Measurements from ENCODE around the gene SNED1.

SNED1 gene

GRCh38 chr2:241070361-241070760 is 71.9 kb downstream of the SNED1 start:
- DNase-seq, result no peak

- no peak for DNase-seq
Observed at GRCh38 chr2:241070811-241071676, 72.6 kb downstream of the SNED1 start.

GRCh38 chr2:241071677-241072111 is 73.3 kb downstream of the SNED1 start:
- DNase-seq, result no peak

- no peak for DNase-seq
Observed at GRCh38 chr2:241072151-241072550, 73.7 kb downstream of the SNED1 start.

GRCh38 chr2:241072553-241073165 is 74.2 kb downstream of the SNED1 start:
- no peak for DNase-seq

GRCh38 chr2:241073166-241074064 is 75.0 kb downstream of the SNED1 start:
- no peak for DNase-seq

GRCh38 chr2:241074065-241074818 is 75.8 kb downstream of the SNED1 start:
- DNase-seq, result no peak

DNA sequence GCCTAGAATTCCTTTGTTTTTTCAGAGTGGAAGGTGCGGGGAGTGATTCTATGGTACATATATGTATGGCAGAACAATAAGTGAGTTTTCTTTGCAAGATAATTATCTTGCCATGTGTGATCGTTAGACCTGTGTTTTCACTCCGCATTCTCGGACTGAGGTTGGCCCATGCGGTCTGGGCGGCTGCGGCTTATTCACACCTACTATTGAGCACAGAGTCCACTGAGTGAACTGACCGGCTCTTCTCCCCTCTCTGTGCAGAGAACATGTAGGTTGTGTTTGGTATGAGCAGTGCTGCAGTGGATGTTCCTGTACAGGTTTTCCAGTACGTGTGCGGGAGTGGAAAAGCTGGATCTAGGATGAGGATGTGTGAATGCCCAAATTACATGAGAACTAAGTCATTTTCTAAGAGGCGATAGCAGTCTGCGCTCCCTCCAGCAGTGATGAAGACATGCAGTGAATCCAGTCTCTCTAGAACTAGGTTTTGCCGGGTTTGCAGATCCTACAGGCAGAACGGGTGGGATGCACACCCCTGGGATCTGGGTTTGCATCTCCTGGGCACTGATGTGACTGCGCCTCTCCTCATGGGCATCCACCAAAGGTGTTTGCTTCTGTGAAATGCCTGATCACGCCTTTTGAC is 76.6 kb downstream of the SNED1 start:
- DNase-seq, result no peak

GRCh38 chr2:241080405-241081189 is 82.2 kb downstream of the SNED1 start:
- no peak for DNase-seq

DNA sequence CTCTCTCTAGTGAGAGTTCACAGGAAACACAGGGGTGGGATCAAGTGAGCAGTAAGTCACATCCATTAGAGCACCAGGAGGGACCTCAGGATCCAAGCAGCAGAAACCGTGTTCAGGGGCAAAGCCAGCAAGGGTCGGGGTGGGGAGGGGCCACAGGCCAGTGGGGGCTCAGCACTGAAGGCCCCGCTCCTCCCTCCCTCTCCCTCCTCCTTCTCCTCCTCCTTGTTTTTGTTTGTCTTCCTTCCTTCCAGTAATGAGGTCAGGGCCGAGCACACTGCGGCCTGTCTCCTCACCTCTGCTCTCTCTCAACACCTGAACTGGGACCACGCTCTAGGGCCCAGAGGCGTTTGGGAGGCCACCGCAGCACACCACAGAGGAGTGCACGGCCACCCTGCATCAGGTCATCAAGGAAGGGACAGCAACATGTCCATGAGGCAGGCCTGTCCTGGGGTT is 82.8 kb downstream of the SNED1 start:
- DNase-seq, result no peak

DNA sequence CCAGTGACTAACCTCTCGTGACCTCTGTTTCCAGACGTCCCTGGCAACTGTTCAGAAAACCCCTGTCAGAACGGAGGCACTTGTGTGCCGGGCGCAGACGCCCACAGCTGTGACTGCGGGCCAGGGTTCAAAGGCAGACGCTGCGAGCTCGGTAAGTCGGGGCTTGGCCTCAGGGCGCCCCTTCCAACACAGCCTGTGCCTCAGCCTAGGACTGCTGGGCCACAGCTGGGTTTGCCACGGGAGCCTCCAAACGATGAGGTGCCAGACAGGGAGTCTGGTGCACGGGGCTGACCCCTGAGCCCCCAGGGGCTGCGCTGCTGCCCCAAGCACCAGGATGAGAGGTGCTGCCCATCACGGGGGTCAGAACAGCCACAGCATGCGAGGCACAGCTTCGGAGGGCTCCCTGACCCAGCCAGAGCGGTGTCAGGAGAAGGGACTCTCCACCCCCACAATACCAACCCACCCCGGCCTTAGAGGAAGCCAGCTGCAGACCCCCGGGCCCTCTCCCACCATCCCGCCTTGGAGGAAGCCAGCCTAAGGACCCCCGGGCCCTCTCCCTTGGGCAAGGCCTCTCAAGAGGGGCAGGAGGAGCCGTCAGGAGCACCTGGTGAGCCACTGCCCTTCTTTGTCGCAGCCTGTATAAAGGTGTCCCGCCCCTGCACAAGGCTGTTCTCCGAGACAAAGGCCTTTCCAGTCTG is 83.4 kb downstream of the SNED1 start:
- no peak for DNase-seq

GRCh38 chr2:241082341-241083090 is 84.1 kb downstream of the SNED1 start:
- DNase-seq, result no peak

DNA sequence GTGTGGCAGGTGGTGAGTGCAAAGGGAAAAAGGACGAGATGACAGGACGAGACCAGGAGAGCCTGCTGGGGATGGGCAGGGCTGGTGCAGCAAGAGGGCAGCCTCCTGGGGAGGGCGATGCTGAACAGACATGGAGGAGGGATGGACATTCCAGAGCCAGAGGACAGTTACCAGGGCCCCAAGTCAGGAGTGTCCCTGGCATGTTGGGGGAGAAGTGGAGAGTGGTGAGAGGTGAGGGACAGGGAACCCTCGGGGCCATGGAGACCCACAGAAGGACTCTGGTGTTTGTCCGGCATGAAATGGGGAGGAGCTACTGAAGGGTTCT is 84.6 kb downstream of the SNED1 start:
- no peak for DNase-seq

GRCh38 chr2:241084856-241085444 is 86.5 kb downstream of the SNED1 start:
- no peak for DNase-seq

- no peak for DNase-seq
Observed at GRCh38 chr2:241087420-241088268, 89.2 kb downstream of the SNED1 start.

- DNase-seq, result no peak
Observed at GRCh38 chr2:241088376-241088775, 90.0 kb downstream of the SNED1 start.

DNA sequence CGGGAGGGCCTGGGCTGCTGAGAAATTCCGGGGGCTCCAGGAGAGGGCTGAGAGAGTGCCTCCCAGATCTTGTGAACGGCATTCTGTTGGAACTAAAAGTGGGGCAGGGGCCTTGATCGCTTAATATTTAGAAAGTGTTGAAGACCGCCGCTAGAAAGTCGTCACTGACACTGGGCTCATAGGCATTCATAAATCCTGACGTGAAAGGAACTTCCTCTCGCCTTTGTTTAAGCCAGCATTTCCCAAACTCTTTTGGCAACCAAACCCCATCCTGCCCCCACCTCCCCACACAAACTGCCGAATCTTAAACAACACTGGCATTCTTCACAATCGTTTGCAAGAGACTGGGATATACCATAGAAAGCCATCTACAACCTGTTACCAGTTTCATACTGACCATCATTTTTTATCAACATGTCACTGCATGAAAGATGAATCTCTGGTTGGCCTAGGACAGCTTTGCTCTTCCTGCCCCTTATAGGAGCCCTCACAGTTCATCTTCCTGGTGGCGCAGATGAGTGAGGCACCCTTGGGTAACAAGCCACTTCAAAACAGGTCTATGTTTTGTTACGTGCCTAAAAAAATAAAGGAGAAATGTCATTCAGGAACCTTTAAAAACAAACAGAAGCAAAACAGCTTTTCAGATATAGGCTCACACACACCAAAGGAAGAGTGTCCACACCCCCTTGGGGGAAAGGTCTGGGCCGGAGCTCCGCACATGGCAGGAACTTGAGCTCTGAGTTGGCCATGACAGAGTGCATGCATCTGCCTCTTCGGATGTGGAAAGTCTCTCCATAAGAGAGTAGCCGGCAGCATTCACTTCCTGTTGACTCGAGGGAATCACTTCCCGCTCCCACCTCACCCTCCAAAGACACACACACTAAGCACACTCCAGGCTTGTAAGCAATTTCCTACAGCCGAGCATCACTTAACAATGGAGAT is 90.6 kb downstream of the SNED1 start:
- no peak for DNase-seq
